Stimulated activated CD4-positive, alpha-beta T cell treated with anti-CD3 and anti-CD28 coated beads, Interleukin-1b, Interleukin-23, amount 100 ng/mL, for 48 hours (primary cell): ENCODE measurements around the gene ZNF593OS.
A peak's percentile ranks its signal among the peaks of the same experiment; 100 is the strongest.

Source experiments
- DNase-seq: peaks from one replicate; pipeline ENCODE4 v3.0.0-alpha.2; 2020

The ZNF593OS gene

GRCh38 chr1:26124418-26125331 is 47.0 kb downstream of the ZNF593OS start:
- DNase-seq, result no peak

GRCh38 chr1:26122988-26123973 is 48.4 kb downstream of the ZNF593OS start:
- peak; percentile 16 for DNase-seq

- DNase-seq, result no peak
These were observed 49.5 kb downstream of the ZNF593OS start for GRCh38 chr1:26121854-26122773.

- no peak for DNase-seq
These were observed 51.6 kb downstream of the ZNF593OS start for GRCh38 chr1:26119892-26120608.
